ENCODE data around the gene ALCAM.
"Not testable (repeated sequence)": the region's sequence is repeated elsewhere in the genome, so short reads cannot be mapped to it uniquely, and the experiment has no call there.

The ALCAM gene

GRCh38 chr3:105397974-105398373 is 31.3 kb downstream of the ALCAM start:
- no peak for DNase-seq (ENCODE audit: low spot score)
- TF ChIP-seq, protein P1, sequence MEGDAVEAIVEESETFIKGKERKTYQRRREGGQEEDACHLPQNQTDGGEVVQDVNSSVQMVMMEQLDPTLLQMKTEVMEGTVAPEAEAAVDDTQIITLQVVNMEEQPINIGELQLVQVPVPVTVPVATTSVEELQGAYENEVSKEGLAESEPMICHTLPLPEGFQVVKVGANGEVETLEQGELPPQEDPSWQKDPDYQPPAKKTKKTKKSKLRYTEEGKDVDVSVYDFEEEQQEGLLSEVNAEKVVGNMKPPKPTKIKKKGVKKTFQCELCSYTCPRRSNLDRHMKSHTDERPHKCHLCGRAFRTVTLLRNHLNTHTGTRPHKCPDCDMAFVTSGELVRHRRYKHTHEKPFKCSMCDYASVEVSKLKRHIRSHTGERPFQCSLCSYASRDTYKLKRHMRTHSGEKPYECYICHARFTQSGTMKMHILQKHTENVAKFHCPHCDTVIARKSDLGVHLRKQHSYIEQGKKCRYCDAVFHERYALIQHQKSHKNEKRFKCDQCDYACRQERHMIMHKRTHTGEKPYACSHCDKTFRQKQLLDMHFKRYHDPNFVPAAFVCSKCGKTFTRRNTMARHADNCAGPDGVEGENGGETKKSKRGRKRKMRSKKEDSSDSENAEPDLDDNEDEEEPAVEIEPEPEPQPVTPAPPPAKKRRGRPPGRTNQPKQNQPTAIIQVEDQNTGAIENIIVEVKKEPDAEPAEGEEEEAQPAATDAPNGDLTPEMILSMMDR (IDR thresholded peaks at IDR 0.05; ENCODE audit: extremely low read depth, missing control alignments), result no peak

- TF ChIP-seq, protein P1 (IDR thresholded peaks at IDR 0.05; ENCODE audit: extremely low read depth, missing control alignments), result no peak
- DNase-seq (ENCODE audit: low spot score), result no peak
Observed at GRCh38 chr3:105398437-105398836, 31.7 kb downstream of the ALCAM start.

DNA sequence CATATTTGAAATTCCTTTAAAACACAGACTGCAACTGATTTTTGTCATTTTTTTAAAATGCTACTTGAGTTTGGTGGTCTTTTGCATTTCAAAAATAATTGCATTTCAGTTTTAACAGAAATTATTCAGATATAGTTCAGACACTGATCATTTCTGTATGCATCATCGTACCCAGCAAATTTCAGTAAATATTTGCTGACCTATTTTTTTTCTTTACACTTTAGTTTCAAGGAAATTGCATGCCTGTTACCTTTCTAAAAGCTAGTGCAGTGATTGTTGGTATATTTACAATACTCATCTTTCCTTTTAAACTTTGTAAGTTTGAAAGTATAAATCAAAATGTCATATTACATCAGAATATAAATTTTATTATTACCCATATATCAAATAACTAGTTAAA is 32.4 kb downstream of the ALCAM start:
- DNase-seq (ENCODE audit: low spot score), result no peak
- TF ChIP-seq, protein P1 (IDR thresholded peaks at IDR 0.05; ENCODE audit: extremely low read depth, missing control alignments), result no peak

DNA sequence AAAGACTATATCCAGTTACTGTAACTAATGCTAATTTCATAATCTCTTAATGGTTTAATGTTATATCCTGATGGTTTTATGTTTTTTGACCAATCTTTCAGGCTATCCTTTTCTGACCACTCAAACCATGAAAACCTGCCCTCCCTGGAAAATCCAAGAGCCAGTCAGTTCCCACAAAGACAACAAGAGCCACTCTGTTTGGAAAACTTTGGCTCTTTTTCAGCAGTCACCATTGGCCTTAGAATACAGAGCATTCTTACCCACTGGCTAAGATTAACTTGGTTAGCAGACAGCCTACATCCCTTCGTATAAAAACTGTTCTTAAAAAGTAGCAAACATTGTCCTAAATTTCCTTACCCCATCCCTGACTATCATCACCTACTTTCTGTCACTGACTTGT is 32.9 kb downstream of the ALCAM start:
- DNase-seq (ENCODE audit: low spot score), result no peak
- TF ChIP-seq, protein P1 (IDR thresholded peaks at IDR 0.05; ENCODE audit: extremely low read depth, missing control alignments), result no peak

DNA sequence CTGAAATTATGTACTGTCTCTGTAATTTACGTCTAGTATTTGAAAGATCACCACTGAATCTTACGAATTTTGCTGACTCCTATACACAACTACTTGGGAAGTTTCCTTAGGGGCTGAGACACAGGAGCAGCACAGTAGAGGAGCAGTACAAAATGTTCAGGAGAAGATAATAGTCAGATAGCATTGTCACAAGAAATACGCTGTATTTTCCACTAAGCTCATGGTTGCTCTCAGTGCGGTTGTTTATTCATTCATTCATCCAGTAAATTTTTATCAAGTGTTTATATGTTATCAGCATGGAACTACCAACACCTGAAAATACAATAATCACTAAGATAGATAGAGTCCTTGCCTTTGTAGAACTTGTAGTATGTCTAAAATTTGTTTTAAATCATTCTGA is 34.5 kb downstream of the ALCAM start:
- DNase-seq (ENCODE audit: low spot score), result no peak
- TF ChIP-seq, protein P1 (IDR thresholded peaks at IDR 0.05; ENCODE audit: extremely low read depth, missing control alignments), result no peak

DNA sequence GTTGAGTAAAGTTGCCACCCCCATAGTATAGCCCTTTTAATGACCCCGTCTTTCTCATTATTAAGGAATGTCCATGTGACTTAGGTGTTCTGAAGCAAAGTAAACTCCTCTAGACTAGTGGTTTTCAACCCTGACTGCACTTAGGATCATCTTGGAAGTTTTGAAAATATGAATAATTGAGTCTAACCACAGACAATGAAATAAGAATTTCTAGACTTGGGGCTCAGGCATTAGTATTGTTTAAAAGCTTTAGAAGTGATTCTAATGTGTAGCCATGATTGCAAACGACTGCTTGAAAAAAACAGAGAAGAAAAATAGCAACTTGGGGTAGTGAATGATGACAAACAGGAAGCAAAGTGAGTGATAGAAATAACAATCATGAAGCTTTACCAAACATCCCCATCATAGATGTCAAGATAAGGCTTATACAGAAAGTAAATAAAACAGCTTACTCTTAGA is 35.0 kb downstream of the ALCAM start:
- TF ChIP-seq, protein P1 (IDR thresholded peaks at IDR 0.05; ENCODE audit: extremely low read depth, missing control alignments), result no peak
- no peak for DNase-seq (ENCODE audit: low spot score)

GRCh38 chr3:105402287-105402801 is 35.6 kb downstream of the ALCAM start:
- no peak for DNase-seq (ENCODE audit: low spot score)

DNA sequence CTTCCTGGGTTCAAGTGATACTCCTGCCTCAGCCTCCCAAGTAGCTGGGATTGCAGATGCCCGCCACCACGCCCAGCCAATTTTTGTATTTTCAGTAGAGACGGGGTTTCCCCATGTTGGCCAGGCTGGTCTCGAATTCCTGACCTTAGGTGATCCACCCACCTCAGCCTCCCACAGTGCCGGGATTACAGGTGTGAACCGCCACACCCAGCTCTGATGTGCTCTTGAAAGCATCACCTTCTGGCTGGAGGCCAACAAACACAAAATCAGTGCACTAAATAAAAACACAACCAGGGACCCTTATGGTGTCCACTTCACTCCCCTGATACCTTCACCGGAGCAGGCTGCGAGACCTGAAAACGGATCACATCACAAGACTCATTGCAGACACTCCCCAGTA is 36.3 kb downstream of the ALCAM start:
- DNase-seq (ENCODE audit: low spot score), result not testable (repeated sequence)

More at GRCh38 chr3:105402287-105402801, 35.6 kb downstream of the ALCAM start:
- TF ChIP-seq, protein P1 (IDR thresholded peaks at IDR 0.05; ENCODE audit: extremely low read depth, missing control alignments), result no peak

Data from GM20000 (cell line).